SK-N-MC (cell line): ENCODE data around the gene ATP8B1.
"Not testable (repeated sequence)": the region's sequence is repeated elsewhere in the genome, so short reads cannot be mapped to it uniquely, and the experiment has no call there.

Experiments
- EZH2 ChIP-seq: fragments of 200-600 bp; sonication (generic); IDR thresholded peaks from one replicate; pipeline ENCODE4 v1.6.1; 2017; ENCODE audit warnings: antibody characterized with exemption
- POLR2AphosphoS5 ChIP-seq: IDR thresholded peaks from 2 replicates; pipeline ENCODE4 v1.6.1; 2012; ENCODE audit warnings: mild to moderate bottlenecking, low read depth, low read length, borderline replicate concordance

DNA sequence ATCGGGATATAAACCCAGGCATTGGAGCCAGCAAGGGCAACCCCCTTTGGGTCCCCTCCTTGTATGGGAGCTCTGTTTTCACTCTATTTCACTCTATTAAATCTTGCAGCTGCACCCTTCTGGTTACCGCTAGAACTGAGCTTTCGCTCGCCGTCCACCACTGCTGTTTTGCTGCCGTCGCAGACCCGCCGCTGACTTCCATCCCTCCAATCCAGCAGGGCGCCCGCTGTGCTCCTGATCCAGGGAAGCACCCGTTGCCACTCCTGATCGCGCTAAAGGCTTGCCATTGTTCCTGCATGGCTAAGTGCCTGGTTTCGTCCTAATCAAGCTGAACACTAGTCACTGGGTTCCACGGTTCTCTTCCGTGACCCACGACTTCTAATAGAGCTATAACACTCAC, 68.1 kb downstream of the ATP8B1 start:
- not testable (repeated sequence) for TF ChIP-seq EZH2, POLR2AphosphoS5
